Hepatocyte (in vitro differentiated cells): ENCODE results near the gene CERK. TPM values are rescaled to one million over a fixed set of nuclear protein-coding genes. Genes with fewer than 3 reads are reported as not detected.
A peak's percentile ranks its signal among the peaks of the same experiment; 100 is the strongest.
"Not testable (repeated sequence)": the region's sequence is repeated elsewhere in the genome, so short reads cannot be mapped to it uniquely, and the experiment has no call there.

ENCODE experiments used
- DNase-seq: peaks from one replicate; pipeline ENCODE4 v3.0.0-alpha.2; 2016; ENCODE audit warnings: low spot score
- H2AFZ ChIP-seq: fragments of 200-600 bp; sonication (generic); 2 replicates; pipeline ENCODE4 v1.6.0; 2016; ENCODE audit warnings: antibody characterized with exemption, mild to moderate bottlenecking
- H3K27ac ChIP-seq: fragments of 200-600 bp; sonication (generic); 2 replicates; pipeline ENCODE4 v1.5.1; 2016; ENCODE audit warnings: mild to moderate bottlenecking
- H3K27me3 ChIP-seq: fragments of 200-600 bp; sonication (generic); 2 replicates; pipeline ENCODE4 v1.6.1; 2016
- H3K36me3 ChIP-seq: fragments of 200-600 bp; sonication (generic); replicated peaks from 2 replicates; pipeline ENCODE4 v1.5.1; 2016; ENCODE audit warnings: low read depth; ENCODE audit not compliant: insufficient read depth
- H3K4me1 ChIP-seq: fragments of 200-600 bp; sonication (generic); 2 replicates; pipeline ENCODE4 v1.5.1; 2016; ENCODE audit warnings: mild to moderate bottlenecking, moderate library complexity; ENCODE audit not compliant: insufficient read depth
- H3K4me2 ChIP-seq: fragments of 200-600 bp; sonication (generic); 2 replicates; pipeline ENCODE4 v1.6.0; 2016
- H3K4me3 ChIP-seq: fragments of 200-600 bp; sonication (generic); 2 replicates; pipeline ENCODE4 v1.5.1; 2016; ENCODE audit warnings: mild to moderate bottlenecking
- H3K79me2 ChIP-seq: fragments of 200-600 bp; sonication (generic); 2 replicates; pipeline ENCODE4 v1.6.0; 2017; ENCODE audit warnings: mild to moderate bottlenecking
- H3K9me2 ChIP-seq: fragments of 200-600 bp; sonication (generic); replicated peaks from 2 replicates; pipeline ENCODE4 v1.6.0; 2017; ENCODE audit warnings: mild to moderate bottlenecking; ENCODE audit not compliant: insufficient read depth
- H3K9me3 ChIP-seq: fragments of 200-600 bp; sonication (generic); 2 replicates; pipeline ENCODE4 v1.5.1; 2016; ENCODE audit warnings: low read depth, mild to moderate bottlenecking
- H4K20me1 ChIP-seq: fragments of 200-600 bp; sonication (generic); 2 replicates; pipeline ENCODE4 v1.6.0; 2016; ENCODE audit warnings: mild to moderate bottlenecking; ENCODE audit not compliant: insufficient read depth, poor library complexity, severe bottlenecking
- CTCF ChIP-seq: fragments of 200-600 bp; sonication (generic); IDR thresholded peaks from 2 replicates; pipeline ENCODE4 v1.5.1; 2016; ENCODE audit warnings: antibody characterized with exemption, mild to moderate bottlenecking; ENCODE audit not compliant: poor library complexity
- EZH2 ChIP-seq: fragments of 200-600 bp; sonication (generic); IDR thresholded peaks from 2 replicates; pipeline ENCODE4 v1.6.1; 2016; ENCODE audit warnings: antibody characterized with exemption, mild to moderate bottlenecking, borderline replicate concordance
- EZH2phosphoT487 ChIP-seq: fragments of 200-600 bp; sonication (generic); IDR thresholded peaks from one replicate; pipeline ENCODE4 v1.6.1; 2018; ENCODE audit warnings: antibody characterized with exemption, mild to moderate bottlenecking, low read depth, moderate library complexity; ENCODE audit not compliant: unreplicated experiment, severe bottlenecking
- WGBS: methylation state at CpG from one replicate; pipeline ENCODE4 v1.1.6; 2016; ENCODE audit warnings: low lambda C conversion rate; ENCODE audit errors: missing lambda C conversion rate; 5-methylcytosine and 5-hydroxymethylcytosine counted together
- polyA plus RNA-seq: library from polyadenylated mRNA; unstranded; fragments of >200 nt; fragmentation: Nextera tagmentation; extraction: Ambion mirVana; gene quantifications from 2 replicates; pipeline ENCODE4 v1.2.1, GENCODE V29; 2016
- total RNA-seq: library from RNA; depleted of rRNA; stranded (reverse); fragments of >200 nt; gene quantifications from 2 replicates; pipeline ENCODE4 v1.2.3, GENCODE V29; 2014

The CERK gene
- total and polyA plus RNA-seq, 2 experiments from 2014 or later = 38.6 to 59.0 TPM

DNA sequence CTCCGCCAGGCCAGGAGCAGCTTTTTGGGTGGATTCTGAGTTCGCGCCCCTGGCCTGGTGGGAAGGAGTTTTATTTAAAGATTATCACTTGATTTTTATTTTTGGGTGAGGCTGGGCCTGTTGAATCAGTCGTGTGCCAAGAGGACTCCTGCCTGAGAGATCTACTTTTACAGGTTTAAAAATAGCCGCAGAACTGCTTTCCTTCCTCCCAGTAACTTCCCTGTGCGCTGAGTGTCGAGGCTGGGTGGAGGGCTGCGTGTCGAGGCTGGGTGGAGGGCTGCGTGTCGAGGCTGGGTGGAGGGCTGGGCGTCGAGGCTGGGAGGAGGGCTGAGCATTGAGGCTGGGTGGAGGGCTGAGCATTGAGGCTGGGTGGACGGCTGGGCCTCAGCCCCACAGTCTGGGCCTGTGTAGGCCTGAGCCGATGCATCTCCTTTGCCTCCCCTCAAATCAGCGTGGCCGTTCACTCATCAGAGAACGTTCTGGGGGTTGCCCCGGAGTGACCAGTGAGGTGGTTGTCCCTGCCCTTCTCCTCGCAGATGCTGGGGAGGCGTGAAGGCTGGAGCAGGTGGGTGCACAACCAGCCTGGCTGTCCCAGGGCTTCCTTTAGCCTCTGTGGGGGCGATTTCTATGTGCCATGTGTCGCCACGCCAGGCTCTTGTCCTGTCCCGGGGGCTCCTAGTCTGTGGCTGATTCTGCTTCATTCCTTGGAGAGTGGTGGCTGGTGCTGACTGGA lies 87.8 kb downstream of the CERK start:
- H3K36me3 ChIP-seq = no peaks in the 10 kb centered on the region
- H3K9me2 ChIP-seq = no peaks in the 10 kb centered on the region
- no peaks in the 10 kb centered on the region for H3K9me3 ChIP-seq
- peaks cover 3% of the 10 kb centered on the region for H4K20me1 ChIP-seq
- peak overlapping the region; percentile 26 for H3K27ac ChIP-seq
- WGBS = 90% methylated on average over 25 of the region's 25 CpGs
- no peak for DNase-seq
- H3K4me3 ChIP-seq = no peak overlapping the region
- no peak overlapping the region for H3K4me2 ChIP-seq
- H3K79me2 ChIP-seq = peaks cover 37% of the 10 kb centered on the region
- peaks cover 38% of the 10 kb centered on the region for H3K4me1 ChIP-seq
- H3K27me3 ChIP-seq = no peaks in the 10 kb centered on the region
- TF ChIP-seq CTCF (no peak), EZH2 (no peak), EZH2phosphoT487 (no peak)
- no peak overlapping the region for H2AFZ ChIP-seq

DNA sequence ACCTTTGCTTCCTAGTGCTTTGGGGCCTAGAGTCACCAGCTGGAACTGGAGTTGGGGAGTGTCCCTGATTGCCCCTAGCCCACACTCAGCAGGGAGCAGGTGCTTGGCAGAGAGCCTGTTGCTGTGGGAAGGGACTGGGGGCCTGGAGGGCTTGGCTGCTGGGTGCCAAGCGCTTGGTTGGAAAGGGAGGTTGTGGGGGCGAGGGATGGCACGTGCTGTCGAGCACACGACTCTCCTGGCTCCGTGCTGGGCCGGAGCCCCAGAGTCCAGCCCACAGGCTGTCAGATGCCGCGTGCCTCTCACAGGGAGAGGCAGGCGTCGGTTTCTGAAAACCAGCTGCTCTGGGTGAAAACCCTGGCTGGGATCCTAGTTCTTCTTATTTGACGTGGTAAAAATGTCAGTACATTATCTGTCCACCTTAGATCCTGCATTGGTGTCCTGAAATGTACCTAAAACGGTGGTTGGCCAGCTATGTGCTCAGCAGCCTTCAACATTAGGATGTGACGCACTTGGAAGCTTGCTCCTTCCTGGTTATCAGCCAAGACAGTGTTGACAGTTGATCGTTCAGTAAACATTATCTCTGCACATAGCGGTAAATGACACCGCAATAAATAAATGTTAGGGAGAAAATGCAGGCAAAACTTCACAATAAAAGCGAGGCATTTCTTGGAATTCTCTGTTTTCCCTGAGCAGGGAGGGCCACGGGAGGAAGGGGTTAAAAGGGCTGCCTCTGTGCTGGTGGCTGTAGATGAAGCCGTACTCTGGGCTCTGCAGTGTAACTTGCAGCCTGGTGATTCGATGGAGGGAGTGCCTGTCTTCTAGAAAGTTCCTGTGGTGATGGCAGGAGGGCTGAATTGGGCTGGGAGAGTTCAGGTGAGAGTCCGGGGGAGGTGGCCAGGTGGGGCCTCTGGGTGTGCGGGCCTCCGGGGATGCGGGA lies 88.6 kb downstream of the CERK start:
- H3K36me3 ChIP-seq = no peaks in the 10 kb centered on the region

GRCh38 chr22:46648225-46648820 lies 89.7 kb downstream of the CERK start:
- not testable (repeated sequence) for H3K4me3 ChIP-seq, H3K27me3 ChIP-seq, H3K36me3 ChIP-seq, H2AFZ ChIP-seq, DNase-seq, H3K9me3 ChIP-seq, H3K27ac ChIP-seq, H3K9me2 ChIP-seq, H3K4me2 ChIP-seq, H4K20me1 ChIP-seq
- Histone ChIP-seq H3K4me1 (peaks cover 36% of the 10 kb centered on the region), H3K79me2 (peaks cover 30% of the 10 kb centered on the region)
- 95% methylated on average over 1 of the region's 2 CpGs for WGBS

More for the DNA sequence above, 88.6 kb downstream of the CERK start:
- Histone ChIP-seq H3K4me3 (no peak overlapping the region), H3K79me2 (peaks cover 31% of the 10 kb centered on the region), H4K20me1 (peaks cover 3% of the 10 kb centered on the region), H3K27ac (peak overlapping the region; percentile 26), H3K4me1 (peaks cover 38% of the 10 kb centered on the region), H3K9me2 (no peaks in the 10 kb centered on the region), H3K27me3 (no peaks in the 10 kb centered on the region), H3K9me3 (no peaks in the 10 kb centered on the region), H2AFZ (no peak overlapping the region), H3K4me2 (peak overlapping the region; percentile 51)
- no peak for DNase-seq
- 56% methylated on average over 25 of the region's 25 CpGs for WGBS
- TF ChIP-seq EZH2phosphoT487 (no peak), EZH2 (no peak), CTCF (no peak)
